Measurements from ENCODE around the gene PHF20.

The PHF20 gene

DNA sequence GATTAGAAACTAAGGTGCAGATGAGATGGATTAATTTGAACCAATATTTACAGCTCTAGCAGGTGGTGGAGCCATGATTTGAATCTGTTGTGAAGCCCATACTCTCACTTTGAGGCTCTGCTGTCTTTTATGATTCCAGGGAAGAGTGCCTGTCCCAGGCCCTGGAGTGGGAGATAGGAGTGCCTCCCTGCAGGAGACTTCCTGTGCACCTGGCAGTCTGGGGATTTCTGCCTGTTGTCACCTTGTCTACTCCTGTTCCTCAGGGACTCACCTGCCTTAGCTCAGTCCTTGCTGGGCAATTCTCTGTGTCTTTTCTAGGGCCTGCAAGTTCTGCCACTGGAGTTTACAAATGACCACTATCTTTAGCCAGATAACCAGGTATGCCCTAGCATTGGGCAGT lies 136.2 kb downstream of the PHF20 start:
- Histone ChIP-seq H3K36me3 (replicated peaks) (no peaks in the 10 kb centered on the region), H3K27ac (no peak overlapping the region), H3K27me3 (replicated peaks) (no peaks in the 10 kb centered on the region), H3K4me3 (ENCODE audit: low read depth, low read length) (no peak overlapping the region)
- in situ Hi-C loops (cut with HindIII; ENCODE audit: low pct_ligation_motif_present, low sequenced_read_pairs): no loop called here
- TF ChIP-seq, protein P1, sequence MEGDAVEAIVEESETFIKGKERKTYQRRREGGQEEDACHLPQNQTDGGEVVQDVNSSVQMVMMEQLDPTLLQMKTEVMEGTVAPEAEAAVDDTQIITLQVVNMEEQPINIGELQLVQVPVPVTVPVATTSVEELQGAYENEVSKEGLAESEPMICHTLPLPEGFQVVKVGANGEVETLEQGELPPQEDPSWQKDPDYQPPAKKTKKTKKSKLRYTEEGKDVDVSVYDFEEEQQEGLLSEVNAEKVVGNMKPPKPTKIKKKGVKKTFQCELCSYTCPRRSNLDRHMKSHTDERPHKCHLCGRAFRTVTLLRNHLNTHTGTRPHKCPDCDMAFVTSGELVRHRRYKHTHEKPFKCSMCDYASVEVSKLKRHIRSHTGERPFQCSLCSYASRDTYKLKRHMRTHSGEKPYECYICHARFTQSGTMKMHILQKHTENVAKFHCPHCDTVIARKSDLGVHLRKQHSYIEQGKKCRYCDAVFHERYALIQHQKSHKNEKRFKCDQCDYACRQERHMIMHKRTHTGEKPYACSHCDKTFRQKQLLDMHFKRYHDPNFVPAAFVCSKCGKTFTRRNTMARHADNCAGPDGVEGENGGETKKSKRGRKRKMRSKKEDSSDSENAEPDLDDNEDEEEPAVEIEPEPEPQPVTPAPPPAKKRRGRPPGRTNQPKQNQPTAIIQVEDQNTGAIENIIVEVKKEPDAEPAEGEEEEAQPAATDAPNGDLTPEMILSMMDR (IDR thresholded peaks at IDR 0.05; ENCODE audit: low read depth, low read length, missing control alignments): no peak
- DNase-seq: no peak

DNA sequence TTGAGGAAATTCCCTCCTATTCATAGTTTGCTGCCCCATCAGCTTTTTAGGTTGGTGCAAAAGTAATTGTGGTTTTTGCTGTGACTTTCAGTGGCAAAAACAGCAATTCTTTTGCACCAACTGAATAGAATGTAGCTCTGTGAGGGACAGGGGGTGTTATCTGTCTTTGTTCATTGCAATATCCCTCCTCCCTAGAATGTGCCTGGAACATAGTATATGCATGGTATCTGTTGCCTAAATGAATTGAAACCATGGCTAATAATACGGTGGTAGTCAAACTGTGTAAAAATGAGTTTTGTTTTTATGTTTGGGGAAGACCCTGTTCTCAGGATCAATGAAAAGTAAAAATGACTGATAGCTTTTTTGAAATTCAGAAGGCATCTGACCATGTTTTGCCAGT lies 137.4 kb downstream of the PHF20 start:
- no peaks in the 10 kb centered on the region for H3K27me3 ChIP-seq (replicated peaks)
- TF ChIP-seq, protein P1 (IDR thresholded peaks at IDR 0.05; ENCODE audit: low read depth, low read length, missing control alignments): no peak
- peaks cover 5% of the 10 kb centered on the region for H3K36me3 ChIP-seq (replicated peaks)
- no peak overlapping the region for H3K4me3 ChIP-seq (ENCODE audit: low read depth, low read length)
- DNase-seq: no peak
- no peak overlapping the region for H3K27ac ChIP-seq
- in situ Hi-C loops (cut with HindIII; ENCODE audit: low pct_ligation_motif_present, low sequenced_read_pairs): no loop called here

DNA sequence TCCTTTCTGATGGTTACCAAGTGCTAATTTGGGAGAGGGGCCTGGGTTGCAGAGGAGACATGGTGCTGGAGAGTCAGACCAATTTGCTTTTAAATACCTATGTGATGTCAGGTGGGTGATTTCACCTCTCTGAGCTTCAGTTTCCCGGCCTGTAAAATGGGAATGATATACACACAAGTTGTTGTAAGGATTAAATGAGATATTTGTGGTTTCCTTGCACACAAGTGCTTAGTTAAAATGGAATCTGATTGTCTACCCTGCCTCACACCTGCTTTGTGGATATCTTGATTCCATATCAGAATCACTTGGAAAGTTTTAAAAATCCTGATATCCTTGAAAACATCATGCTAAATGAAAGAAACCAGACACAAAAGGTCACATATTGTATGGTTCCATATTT lies 138.0 kb downstream of the PHF20 start:
- no peak for DNase-seq
- no peak overlapping the region for H3K27ac ChIP-seq
- TF ChIP-seq, protein P1 (IDR thresholded peaks at IDR 0.05; ENCODE audit: low read depth, low read length, missing control alignments): no peak
- in situ Hi-C loops (cut with HindIII; ENCODE audit: low pct_ligation_motif_present, low sequenced_read_pairs): no loop called here
- no peaks in the 10 kb centered on the region for H3K27me3 ChIP-seq (replicated peaks)
- H3K4me3 ChIP-seq (ENCODE audit: low read depth, low read length): no peak overlapping the region
- peaks cover 9% of the 10 kb centered on the region for H3K36me3 ChIP-seq (replicated peaks)

DNA sequence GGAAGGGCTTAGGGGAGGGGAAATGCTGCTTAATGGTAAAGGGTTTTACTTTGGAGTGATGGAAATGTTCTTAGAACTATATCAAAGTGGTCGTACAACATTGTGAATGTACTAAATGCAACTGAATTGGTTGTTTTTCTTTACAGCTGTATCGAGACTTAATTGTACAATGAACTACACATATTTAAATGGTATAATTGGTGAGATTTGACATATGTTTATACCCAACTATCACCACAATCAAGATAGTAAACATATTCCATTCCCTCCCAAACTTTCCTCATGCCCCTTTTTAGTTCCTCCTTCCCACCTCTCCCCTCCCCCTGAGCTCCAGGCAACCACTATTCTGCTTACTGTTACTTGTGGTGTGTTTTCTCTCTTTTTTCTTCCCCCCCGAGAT lies 138.4 kb downstream of the PHF20 start:
- H3K36me3 ChIP-seq (replicated peaks): peaks cover 9% of the 10 kb centered on the region
- no peaks in the 10 kb centered on the region for H3K27me3 ChIP-seq (replicated peaks)
- TF ChIP-seq, protein P1 (IDR thresholded peaks at IDR 0.05; ENCODE audit: low read depth, low read length, missing control alignments): no peak
- DNase-seq: no peak
- in situ Hi-C loops (cut with HindIII; ENCODE audit: low pct_ligation_motif_present, low sequenced_read_pairs): no loop called here
- H3K27ac ChIP-seq: no peak overlapping the region
- H3K4me3 ChIP-seq (ENCODE audit: low read depth, low read length): no peak overlapping the region

DNA sequence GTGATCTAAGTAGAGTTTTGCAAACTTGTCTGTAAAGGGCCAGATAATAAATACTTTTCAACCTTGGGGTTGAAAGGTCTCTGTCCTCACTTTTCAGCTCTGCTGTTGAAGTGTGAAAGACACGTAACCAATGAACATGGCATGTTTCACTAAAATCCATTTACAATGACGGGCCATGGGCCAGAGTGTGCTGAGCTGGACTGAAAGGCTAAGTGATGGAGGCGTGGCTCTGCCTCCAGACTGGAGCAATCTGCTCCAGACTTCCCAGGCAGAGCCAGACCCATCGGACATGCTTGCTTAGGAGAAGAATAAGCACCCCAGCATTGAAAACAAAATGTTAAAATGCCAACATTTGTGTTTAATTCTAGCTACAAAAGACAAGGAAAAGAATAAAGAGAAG lies 141.1 kb downstream of the PHF20 start:
- in situ Hi-C loops (cut with HindIII; ENCODE audit: low pct_ligation_motif_present, low sequenced_read_pairs): no loop called here

DNA sequence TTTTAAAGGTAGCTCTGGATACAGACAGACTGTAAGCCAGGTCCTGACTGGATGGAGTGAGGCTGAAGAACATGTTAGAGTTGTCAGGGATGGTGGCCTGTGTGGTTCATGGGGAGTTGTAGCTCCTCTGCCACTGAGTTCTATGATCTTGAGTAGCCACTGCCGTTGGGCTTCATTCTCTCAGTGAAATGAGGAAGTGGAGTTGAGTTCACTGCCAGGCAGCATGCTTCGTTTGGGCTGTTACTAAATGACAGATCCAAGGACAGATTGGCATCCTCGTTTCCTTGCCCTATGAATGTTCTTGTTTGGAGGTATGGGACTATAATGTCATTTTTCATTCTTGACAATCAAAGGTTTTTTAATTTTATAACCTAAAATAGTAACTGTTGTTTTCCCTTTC lies 145.3 kb downstream of the PHF20 start:
- H3K27me3 ChIP-seq (replicated peaks): no peaks in the 10 kb centered on the region
- no peak overlapping the region for H3K27ac ChIP-seq
- TF ChIP-seq, protein P1 (IDR thresholded peaks at IDR 0.05; ENCODE audit: low read depth, low read length, missing control alignments): no peak
- no peak for DNase-seq
- no peak overlapping the region for H3K4me3 ChIP-seq (ENCODE audit: low read depth, low read length)
- peaks cover 38% of the 10 kb centered on the region for H3K36me3 ChIP-seq (replicated peaks)
- in situ Hi-C loops (cut with HindIII; ENCODE audit: low pct_ligation_motif_present, low sequenced_read_pairs): no loop called here

More for the DNA sequence above, 141.1 kb downstream of the PHF20 start:
- no peak overlapping the region for H3K27ac ChIP-seq
- peaks cover 26% of the 10 kb centered on the region for H3K36me3 ChIP-seq (replicated peaks)
- TF ChIP-seq, protein P1 (IDR thresholded peaks at IDR 0.05; ENCODE audit: low read depth, low read length, missing control alignments): no peak
- H3K27me3 ChIP-seq (replicated peaks): no peaks in the 10 kb centered on the region
- no peak for DNase-seq
- no peak overlapping the region for H3K4me3 ChIP-seq (ENCODE audit: low read depth, low read length)

Measured in brain microvascular endothelial cell (primary cell).